Loucy (cell line): ENCODE measurements around the gene TIA1.

Source experiments
- H2AFZ ChIP-seq: fragments of 200-600 bp; sonication (generic); 2 replicates; pipeline ENCODE4 v1.6.0; 2016; ENCODE audit warnings: antibody characterized with exemption, mild to moderate bottlenecking, low read length, moderate library complexity
- H3F3A ChIP-seq: fragments of 200-600 bp; 2 replicates; pipeline ENCODE4 v1.6.0; 2016; ENCODE audit warnings: antibody characterized with exemption, low read depth, mild to moderate bottlenecking
- H3K27me3 ChIP-seq: fragments of 200-600 bp; sonication (generic); 2 replicates; pipeline ENCODE4 v1.6.1; 2014; ENCODE audit warnings: low read length, mild to moderate bottlenecking; ENCODE audit not compliant: insufficient read depth, poor library complexity, severe bottlenecking
- H3K36me3 ChIP-seq: fragments of 200-600 bp; sonication (generic); 2 replicates; pipeline ENCODE4 v1.6.1; 2016; ENCODE audit warnings: low read length; ENCODE audit not compliant: insufficient read depth
- H3K4me1 ChIP-seq: fragments of 200-600 bp; sonication (generic); 2 replicates; pipeline ENCODE4 v1.5.1; 2014; ENCODE audit warnings: low read length, mild to moderate bottlenecking; ENCODE audit not compliant: insufficient read depth, poor library complexity, severe bottlenecking
- H3K4me2 ChIP-seq: fragments of 200-600 bp; sonication (generic); 2 replicates; pipeline ENCODE4 v1.6.0; 2014; ENCODE audit warnings: antibody characterized with exemption, low read length, low read depth, mild to moderate bottlenecking; ENCODE audit not compliant: poor library complexity, severe bottlenecking
- H3K4me3 ChIP-seq: fragments of 200-600 bp; sonication (generic); 2 replicates; pipeline ENCODE4 v1.5.1; 2014; ENCODE audit warnings: low read length, mild to moderate bottlenecking, mixed read lengths; ENCODE audit not compliant: poor library complexity, severe bottlenecking
- H3K79me2 ChIP-seq: fragments of 200-600 bp; sonication (generic); 2 replicates; pipeline ENCODE4 v1.6.1; 2014; ENCODE audit warnings: low read length; ENCODE audit not compliant: insufficient read depth
- H3K9ac ChIP-seq: fragments of 200-600 bp; sonication (generic); 2 replicates; pipeline ENCODE4 v1.6.0; 2014; ENCODE audit warnings: mild to moderate bottlenecking, low read depth, low read length, moderate library complexity; ENCODE audit not compliant: poor library complexity, severe bottlenecking
- H3K9me2 ChIP-seq: fragments of 200-600 bp; sonication (generic); replicated peaks from 2 replicates; pipeline ENCODE4 v1.6.1; 2016; ENCODE audit warnings: low read depth, low read length, mixed read lengths
- H3K9me3 ChIP-seq: fragments of 200-600 bp; sonication (generic); 2 replicates; pipeline ENCODE4 v1.6.1; 2014; ENCODE audit warnings: mild to moderate bottlenecking, antibody characterized with exemption, low read length, low read depth; ENCODE audit not compliant: insufficient read depth
- H4K20me1 ChIP-seq: fragments of 200-600 bp; sonication (generic); 2 replicates; pipeline ENCODE4 v1.6.0; 2014; ENCODE audit warnings: antibody characterized with exemption, low read length, mild to moderate bottlenecking; ENCODE audit not compliant: insufficient read depth, poor library complexity, severe bottlenecking
- CTCF ChIP-seq: fragments of 200-600 bp; sonication (generic); conservative IDR thresholded peaks from 2 replicates; pipeline ENCODE4 v1.5.1; 2014; ENCODE audit warnings: mild to moderate bottlenecking, antibody characterized with exemption, low read length
- EZH2phosphoT487 ChIP-seq: fragments of 200-600 bp; IDR thresholded peaks from 2 replicates; pipeline ENCODE4 v1.6.1; 2018; ENCODE audit warnings: antibody characterized with exemption, mild to moderate bottlenecking, moderate library complexity, borderline replicate concordance

Gene TIA1

GRCh38 chr2:70192516-70192915 is 55.9 kb downstream of the TIA1 start:
- no peak overlapping the region for H3K4me2 ChIP-seq
- H3K79me2 ChIP-seq, result peaks cover 7% of the 10 kb centered on the region; the same call in 1 of the 2 replicates
- H3K9ac ChIP-seq, result no peak overlapping the region
- peaks cover 7% of the 10 kb centered on the region for H3K4me1 ChIP-seq
- no peak overlapping the region for H3K4me3 ChIP-seq
- no peak overlapping the region for H2AFZ ChIP-seq
- H4K20me1 ChIP-seq, result no peaks in the 10 kb centered on the region
- H3K36me3 ChIP-seq, result no peaks in the 10 kb centered on the region
- no peaks in the 10 kb centered on the region for H3K9me3 ChIP-seq
- no peak for TF ChIP-seq CTCF
- no peak for TF ChIP-seq EZH2phosphoT487
- H3K9me2 ChIP-seq, result no peaks in the 10 kb centered on the region
- peaks cover 4% of the 10 kb centered on the region; the same call in 1 of the 2 replicates for H3F3A ChIP-seq
- no peaks in the 10 kb centered on the region for H3K27me3 ChIP-seq

GRCh38 chr2:70191244-70191735 is 57.1 kb downstream of the TIA1 start:
- Histone ChIP-seq H3K9ac (peak overlapping the region; percentile 74), H3K4me2 (peak overlapping the region; percentile 76), H3K9me2 (no peaks in the 10 kb centered on the region), H3F3A (peaks cover 4% of the 10 kb centered on the region; the same call in 1 of the 2 replicates), H3K27me3 (no peaks in the 10 kb centered on the region), H3K4me3 (peak overlapping the region; percentile 82), H3K36me3 (no peaks in the 10 kb centered on the region), H3K4me1 (peaks cover 7% of the 10 kb centered on the region), H2AFZ (peak overlapping the region; percentile 83), H3K79me2 (peaks cover 7% of the 10 kb centered on the region; the same call in 1 of the 2 replicates), H3K9me3 (no peaks in the 10 kb centered on the region), H4K20me1 (no peaks in the 10 kb centered on the region)
- TF ChIP-seq EZH2phosphoT487 (no peak), CTCF (0 out of 2 replicates have a peak, but pooled peaks have one; percentile 5)

GRCh38 chr2:70190418-70191243 is 57.8 kb downstream of the TIA1 start, which contains the start of gene C2orf42:
C2orf42 (minus strand) TSS chr2:70191019; CDS start chr2:70181985, 9,034 bp downstream.
- H4K20me1 ChIP-seq, result no peaks in the 10 kb centered on the region
- H3K4me1 ChIP-seq, result peaks cover 7% of the 10 kb centered on the region
- H2AFZ ChIP-seq, result peak within 1 kb of the TSS; percentile 83
- peak within 1 kb of the TSS; percentile 74 for H3K9ac ChIP-seq
- peak within 1 kb of the TSS; percentile 82 for H3K4me3 ChIP-seq
- peaks cover 7% of the 10 kb centered on the region; the same call in 1 of the 2 replicates for H3K79me2 ChIP-seq
- TF ChIP-seq CTCF (peak; percentile 23; the same call in 1 of the 2 replicates), EZH2phosphoT487 (no peak)
- H3K27me3 ChIP-seq, result no peaks in the 10 kb centered on the region
- H3F3A ChIP-seq, result peaks cover 4% of the 10 kb centered on the region; the same call in 1 of the 2 replicates
- H3K36me3 ChIP-seq, result no peaks in the 10 kb centered on the region
- no peaks in the 10 kb centered on the region for H3K9me2 ChIP-seq
- no peaks in the 10 kb centered on the region for H3K9me3 ChIP-seq
- H3K4me2 ChIP-seq, result peak within 1 kb of the TSS; percentile 76
